ENCODE measurements around the gene APOBEC4. TPM values are rescaled to one million over a fixed set of nuclear protein-coding genes. Genes with fewer than 3 reads are reported as not detected.

APOBEC4 gene
- total and polyA plus RNA-seq, 9 of the 15 experiments (the other 6 are each of a cell fraction or from before 2014, with no cell fraction given) = not detected

DNA sequence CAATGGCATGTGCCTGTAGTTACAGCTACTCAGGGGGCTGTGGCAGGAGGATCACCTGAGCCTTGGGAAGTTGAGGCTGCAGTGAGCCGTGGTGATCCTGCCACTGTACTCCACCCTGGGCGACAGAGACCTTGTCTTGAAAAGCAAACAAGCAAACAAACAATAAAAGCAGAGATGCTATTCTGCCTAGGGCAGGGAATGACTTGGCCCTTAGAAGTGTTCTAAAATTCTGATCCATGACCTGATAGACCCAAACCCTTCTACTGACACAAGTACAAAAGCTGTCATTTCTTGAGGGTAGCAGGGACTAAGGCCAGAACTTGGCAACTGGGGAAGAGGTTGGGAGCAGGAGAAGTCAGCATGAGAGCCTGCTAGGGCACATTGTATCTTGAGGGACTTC is 47.2 kb downstream of the APOBEC4 start:
- DNase-seq (ENCODE audit: extremely low read depth in 1 of 4, low spot score in 3 of 4) = no peak
- Histone ChIP-seq H3K27me3 (ENCODE audit: control insufficient read depth in 2 of 2, insufficient read depth in 2 of 2, low read length in 2 of 2) (peaks cover 10 to 31% of the 10 kb centered on the region in 2 experiments; a peak in 3 of 5 replicates), H3K9ac (ENCODE audit: insufficient read depth in 1 of 2, low read depth in 2 of 2, low read length in 2 of 2) (no peak overlapping the region), H3K4me2 (ENCODE audit: insufficient read depth, low read length) (no peak overlapping the region), H3K27ac (ENCODE audit: extremely low read depth, low read depth, low read length) (no peak overlapping the region), H3K79me2 (ENCODE audit: control insufficient read depth, insufficient read depth, low read length) (no peaks in the 10 kb centered on the region), H4K20me1 (replicated peaks; ENCODE audit: control insufficient read depth, insufficient read depth, low read length) (no peaks in the 10 kb centered on the region), H3K36me3 (ENCODE audit: control insufficient read depth, insufficient read depth, low read length) (no peaks in the 10 kb centered on the region), H2AFZ (ENCODE audit: low read depth, low read length) (no peak overlapping the region), H3K9me3 (replicated peaks; ENCODE audit: control insufficient read depth, insufficient read depth, low read depth, low read length) (no peaks in the 10 kb centered on the region), H3K9me1 (ENCODE audit: control insufficient read depth, insufficient read depth, low read length) (no peaks in the 10 kb centered on the region), H3K4me3 (no peak overlapping the region), H3K4me1 (replicated peaks in 1 of 2; ENCODE audit: control insufficient read depth in 2 of 2, insufficient read depth in 2 of 2, low read length in 2 of 2) (peaks cover 0 to 7% of the 10 kb centered on the region in 2 experiments; a peak in 2 of 5 replicates)
- ChIA-PET CTCF (ENCODE audit: low intra/inter-chr PET ratio) (no interaction called here), POLR2A (no interaction called here)
- in situ Hi-C loops (cut with MboI) (loop anchor here (25.0 kb wide), 1 partner anchor 644 kb away; the partner anchor contains the start of gene SHCBP1L), intact Hi-C loops (cut with micrococcal nuclease) (loop anchor here (5.0 kb wide), 1 partner anchor 134 kb away; the partner anchor contains the start of gene SMG7)
- ATAC-seq = no peak
- TF ChIP-seq CEBPZ (IDR thresholded peaks at IDR 0.05; ENCODE audit: borderline replicate concordance, low read depth, low read length) = no peak
- no peak for TF ChIP-seq SMAD4 (CRISPR knock-in tag; conservative IDR thresholded peaks at IDR 0.05)
- TF ChIP-seq MCM3 (IDR thresholded peaks at IDR 0.05) = no peak
- TF ChIP-seq JUNB (CRISPR knock-in tag; conservative IDR thresholded peaks at IDR 0.05) = no peak
- TF ChIP-seq, protein P1, sequence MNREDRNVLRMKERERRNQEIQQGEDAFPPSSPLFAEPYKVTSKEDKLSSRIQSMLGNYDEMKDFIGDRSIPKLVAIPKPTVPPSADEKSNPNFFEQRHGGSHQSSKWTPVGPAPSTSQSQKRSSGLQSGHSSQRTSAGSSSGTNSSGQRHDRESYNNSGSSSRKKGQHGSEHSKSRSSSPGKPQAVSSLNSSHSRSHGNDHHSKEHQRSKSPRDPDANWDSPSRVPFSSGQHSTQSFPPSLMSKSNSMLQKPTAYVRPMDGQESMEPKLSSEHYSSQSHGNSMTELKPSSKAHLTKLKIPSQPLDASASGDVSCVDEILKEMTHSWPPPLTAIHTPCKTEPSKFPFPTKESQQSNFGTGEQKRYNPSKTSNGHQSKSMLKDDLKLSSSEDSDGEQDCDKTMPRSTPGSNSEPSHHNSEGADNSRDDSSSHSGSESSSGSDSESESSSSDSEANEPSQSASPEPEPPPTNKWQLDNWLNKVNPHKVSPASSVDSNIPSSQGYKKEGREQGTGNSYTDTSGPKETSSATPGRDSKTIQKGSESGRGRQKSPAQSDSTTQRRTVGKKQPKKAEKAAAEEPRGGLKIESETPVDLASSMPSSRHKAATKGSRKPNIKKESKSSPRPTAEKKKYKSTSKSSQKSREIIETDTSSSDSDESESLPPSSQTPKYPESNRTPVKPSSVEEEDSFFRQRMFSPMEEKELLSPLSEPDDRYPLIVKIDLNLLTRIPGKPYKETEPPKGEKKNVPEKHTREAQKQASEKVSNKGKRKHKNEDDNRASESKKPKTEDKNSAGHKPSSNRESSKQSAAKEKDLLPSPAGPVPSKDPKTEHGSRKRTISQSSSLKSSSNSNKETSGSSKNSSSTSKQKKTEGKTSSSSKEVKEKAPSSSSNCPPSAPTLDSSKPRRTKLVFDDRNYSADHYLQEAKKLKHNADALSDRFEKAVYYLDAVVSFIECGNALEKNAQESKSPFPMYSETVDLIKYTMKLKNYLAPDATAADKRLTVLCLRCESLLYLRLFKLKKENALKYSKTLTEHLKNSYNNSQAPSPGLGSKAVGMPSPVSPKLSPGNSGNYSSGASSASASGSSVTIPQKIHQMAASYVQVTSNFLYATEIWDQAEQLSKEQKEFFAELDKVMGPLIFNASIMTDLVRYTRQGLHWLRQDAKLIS (CRISPR knock-in tag; IDR thresholded peaks at IDR 0.05) = no peak
- TF ChIP-seq, protein P2, sequence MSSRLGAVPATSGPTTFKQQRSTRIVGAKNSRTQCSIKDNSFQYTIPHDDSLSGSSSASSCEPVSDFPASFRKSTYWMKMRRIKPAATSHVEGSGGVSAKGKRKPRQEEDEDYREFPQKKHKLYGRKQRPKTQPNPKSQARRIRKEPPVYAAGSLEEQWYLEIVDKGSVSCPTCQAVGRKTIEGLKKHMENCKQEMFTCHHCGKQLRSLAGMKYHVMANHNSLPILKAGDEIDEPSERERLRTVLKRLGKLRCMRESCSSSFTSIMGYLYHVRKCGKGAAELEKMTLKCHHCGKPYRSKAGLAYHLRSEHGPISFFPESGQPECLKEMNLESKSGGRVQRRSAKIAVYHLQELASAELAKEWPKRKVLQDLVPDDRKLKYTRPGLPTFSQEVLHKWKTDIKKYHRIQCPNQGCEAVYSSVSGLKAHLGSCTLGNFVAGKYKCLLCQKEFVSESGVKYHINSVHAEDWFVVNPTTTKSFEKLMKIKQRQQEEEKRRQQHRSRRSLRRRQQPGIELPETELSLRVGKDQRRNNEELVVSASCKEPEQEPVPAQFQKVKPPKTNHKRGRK (tag; IDR thresholded peaks at IDR 0.05) = no peak
- no peak for TF ChIP-seq ZNF778 (CRISPR knock-in tag; IDR thresholded peaks at IDR 0.05)
- no peak for TF ChIP-seq ZNF707 (CRISPR knock-in tag; conservative IDR thresholded peaks at IDR 0.05)
- no peak for TF ChIP-seq BDP1 (IDR thresholded peaks at IDR 0.05; ENCODE audit: insufficient read depth, insufficient read length)
- no peak for TF ChIP-seq MAFK (IDR thresholded peaks at IDR 0.05; ENCODE audit: low read length)
- no peak for TF ChIP-seq GABPB1 (CRISPR knock-in tag; IDR thresholded peaks at IDR 0.05)
- TF ChIP-seq EHMT2 (IDR thresholded peaks at IDR 0.05) = no peak
- FAIRE-seq = no peak
- WGBS (ENCODE audit: insufficient coverage, low coverage, missing lambda C conversion rate) = 3% methylated on average over 2 of the region's 2 CpGs
- BruUV-seq (replicated peaks) = no TSS peak
